Gastroesophageal sphincter (tissue), 3 donors: ENCODE results near the gene LLGL1.

Source experiments
- EP300 ChIP-seq: sonication (generic); formaldehyde crosslinking; IDR thresholded peaks from one replicate; pipeline ENCODE4 v1.6.1; 2017; ENCODE audit warnings: antibody characterized with exemption, mild to moderate bottlenecking
- POLR2A ChIP-seq, 2 donors: fragments of 450-650 bp; IDR thresholded peaks; one replicate each; pipeline ENCODE4 v1.6.1; 2017; ENCODE audit warnings: antibody characterized with exemption in 2 of 2, mild to moderate bottlenecking in 2 of 2, moderate library complexity in 1 of 2
- POLR2AphosphoS5 ChIP-seq: sonication (generic); formaldehyde crosslinking; IDR thresholded peaks from one replicate; pipeline ENCODE4 v1.6.1; 2017; ENCODE audit warnings: antibody characterized with exemption
- TF ChIP-seq, protein P1 (sequence below), 4 experiments: fragments of 200-600 bp in 2 of 4; fragments of 450-650 bp in 2 of 4; sonication (generic) in 1 of 4; IDR thresholded peaks; one replicate each; pipeline ENCODE4 v1.5.1; 2017 to 2019; ENCODE audit warnings: antibody characterized with exemption in 4 of 4, mild to moderate bottlenecking in 2 of 4, moderate library complexity in 2 of 4

DNA sequence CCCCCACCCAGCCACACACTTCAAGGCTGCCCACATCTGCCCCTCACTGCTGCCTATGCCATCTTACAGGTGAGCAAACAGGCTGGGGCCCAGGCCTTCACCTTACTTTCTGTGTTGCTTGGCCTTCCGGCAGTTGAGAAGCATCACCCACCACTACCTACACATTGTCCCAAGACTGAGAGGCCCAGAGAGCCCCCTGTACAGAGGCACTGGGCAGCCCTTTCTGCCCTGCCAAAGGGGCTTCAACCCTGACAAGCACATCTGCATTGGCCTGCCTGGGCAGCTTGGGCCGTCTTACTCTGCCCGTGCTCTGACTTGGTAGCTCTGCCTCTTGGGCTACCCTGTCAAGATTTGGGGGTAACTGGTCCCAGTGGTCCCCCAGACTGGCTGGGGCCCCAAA is 36.2 kb downstream of the LLGL1 start:
- TF ChIP-seq, protein P1, sequence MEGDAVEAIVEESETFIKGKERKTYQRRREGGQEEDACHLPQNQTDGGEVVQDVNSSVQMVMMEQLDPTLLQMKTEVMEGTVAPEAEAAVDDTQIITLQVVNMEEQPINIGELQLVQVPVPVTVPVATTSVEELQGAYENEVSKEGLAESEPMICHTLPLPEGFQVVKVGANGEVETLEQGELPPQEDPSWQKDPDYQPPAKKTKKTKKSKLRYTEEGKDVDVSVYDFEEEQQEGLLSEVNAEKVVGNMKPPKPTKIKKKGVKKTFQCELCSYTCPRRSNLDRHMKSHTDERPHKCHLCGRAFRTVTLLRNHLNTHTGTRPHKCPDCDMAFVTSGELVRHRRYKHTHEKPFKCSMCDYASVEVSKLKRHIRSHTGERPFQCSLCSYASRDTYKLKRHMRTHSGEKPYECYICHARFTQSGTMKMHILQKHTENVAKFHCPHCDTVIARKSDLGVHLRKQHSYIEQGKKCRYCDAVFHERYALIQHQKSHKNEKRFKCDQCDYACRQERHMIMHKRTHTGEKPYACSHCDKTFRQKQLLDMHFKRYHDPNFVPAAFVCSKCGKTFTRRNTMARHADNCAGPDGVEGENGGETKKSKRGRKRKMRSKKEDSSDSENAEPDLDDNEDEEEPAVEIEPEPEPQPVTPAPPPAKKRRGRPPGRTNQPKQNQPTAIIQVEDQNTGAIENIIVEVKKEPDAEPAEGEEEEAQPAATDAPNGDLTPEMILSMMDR (IDR thresholded peaks at IDR 0.05): no peak
- no peak for TF ChIP-seq POLR2A (IDR thresholded peaks at IDR 0.05)
- TF ChIP-seq POLR2AphosphoS5: no peak
- TF ChIP-seq EP300: no peak
